ENCODE data around the gene VN1R4.
"Not testable (repeated sequence)": the region's sequence is repeated elsewhere in the genome, so short reads cannot be mapped to it uniquely, and the experiment has no call there.

VN1R4 gene

GRCh38 chr19:53267623-53268022 lies at the start of gene VN1R4:
TSS of gene VN1R4 (minus strand) at chr19:53267723. CDS start at chr19:53267665, 58 bp downstream.
- ATAC-seq: not testable (repeated sequence)

GRCh38 chr19:53311897-53312296 lies 44.4 kb upstream of the VN1R4 start:
- ATAC-seq: no peak
- no peak for TF ChIP-seq PATZ1 (CRISPR knock-in tag; IDR thresholded peaks at IDR 0.05; ENCODE audit: borderline replicate concordance)

GRCh38 chr19:53311044-53311443 lies 43.5 kb upstream of the VN1R4 start:
- no peak for ATAC-seq
- TF ChIP-seq OSR1 (CRISPR knock-in tag; IDR thresholded peaks at IDR 0.05): no peak
- TF ChIP-seq CSDC2 (CRISPR knock-in tag; IDR thresholded peaks at IDR 0.05): no peak
- TF ChIP-seq ZNF8 (CRISPR knock-in tag; IDR thresholded peaks at IDR 0.05): no peak
- TF ChIP-seq ISL1 (CRISPR knock-in tag; IDR thresholded peaks at IDR 0.05): no peak
- no peak for TF ChIP-seq CSRNP3 (CRISPR knock-in tag; IDR thresholded peaks at IDR 0.05)

- ATAC-seq: peak; percentile 69; the same call in 2 of the 3 replicates
- TF ChIP-seq GLIS3 (CRISPR knock-in tag; IDR thresholded peaks at IDR 0.05): no peak
- TF ChIP-seq CSRNP3 (CRISPR knock-in tag; IDR thresholded peaks at IDR 0.05): no peak
- TF ChIP-seq CSDC2 (CRISPR knock-in tag; IDR thresholded peaks at IDR 0.05): no peak
- TF ChIP-seq CREB5 (CRISPR knock-in tag; IDR thresholded peaks at IDR 0.05; ENCODE audit: low read depth): no peak
- no peak for TF ChIP-seq BACH2 (CRISPR knock-in tag; IDR thresholded peaks at IDR 0.05; ENCODE audit: borderline replicate concordance)
- peak; percentile 69 for TF ChIP-seq ZFP3 (CRISPR knock-in tag; IDR thresholded peaks at IDR 0.05)
- TF ChIP-seq ZNF565 (CRISPR knock-in tag; conservative IDR thresholded peaks at IDR 0.05; ENCODE audit: low read depth): no peak
These were observed 40.9 kb upstream of the VN1R4 start for GRCh38 chr19:53308339-53308811.

- not testable (repeated sequence) for ATAC-seq
These were observed 33.8 kb upstream of the VN1R4 start for GRCh38 chr19:53301341-53301740.

GRCh38 chr19:53294786-53295441 lies 27.4 kb upstream of the VN1R4 start:
- TF ChIP-seq ZFP3 (CRISPR knock-in tag; IDR thresholded peaks at IDR 0.05): no peak
- TF ChIP-seq ZNF70 (CRISPR knock-in tag; IDR thresholded peaks at IDR 0.05): no peak
- TF ChIP-seq ISL1 (CRISPR knock-in tag; IDR thresholded peaks at IDR 0.05): no peak
- no peak for TF ChIP-seq ESRRG (CRISPR knock-in tag; IDR thresholded peaks at IDR 0.05)
- no peak for TF ChIP-seq TSHZ2 (CRISPR knock-in tag; IDR thresholded peaks at IDR 0.05)
- no peak for TF ChIP-seq ZNF565 (CRISPR knock-in tag; conservative IDR thresholded peaks at IDR 0.05; ENCODE audit: low read depth)
- no peak for TF ChIP-seq CSRNP3 (CRISPR knock-in tag; IDR thresholded peaks at IDR 0.05)
- TF ChIP-seq SNAI2 (CRISPR knock-in tag; IDR thresholded peaks at IDR 0.05): no peak
- no peak for ATAC-seq
